Esophagus muscularis mucosa (tissue), 4 donors: ENCODE data around the gene FAM149B1. TPM values are rescaled to one million over a fixed set of nuclear protein-coding genes. Genes with fewer than 3 reads are reported as not detected.

Experiments used
- DNase-seq: peaks from one replicate; pipeline ENCODE4 v3.0.0-alpha.2; 2017; ENCODE audit errors: extremely low spot score
- H3K27ac ChIP-seq, 4 donors: fragments of 200-600 bp; sonication (generic); replicated peaks in 1 of 4; 1 replicate in 3 of 4; 2 replicates in 1 of 4; pipeline ENCODE4 v1.5.1; 2016 to 2019; ENCODE audit warnings: mild to moderate bottlenecking in 1 of 4
- H3K27me3 ChIP-seq, 4 donors: fragments of 200-600 bp; sonication (generic); one replicate each; pipeline versions ENCODE4 v1.5.1 to v1.6.0; 2016 to 2019
- H3K36me3 ChIP-seq, 4 donors: fragments of 200-600 bp; sonication (generic); one replicate each; pipeline ENCODE4 v1.5.1; 2016 to 2019
- H3K4me1 ChIP-seq, 4 donors: fragments of 200-600 bp; sonication (generic); one replicate each; pipeline ENCODE4 v1.5.1; 2016 to 2019
- H3K4me3 ChIP-seq, 4 donors: fragments of 200-600 bp; sonication (generic); 1 replicate in 2 of 4; 2 replicates in 2 of 4; pipeline ENCODE4 v1.5.1; 2016 to 2019; ENCODE audit warnings: mild to moderate bottlenecking in 4 of 4, moderate library complexity in 1 of 4
- H3K9me3 ChIP-seq, 4 donors: fragments of 200-600 bp; sonication (generic); 1 replicate in 3 of 4; 2 replicates in 1 of 4; pipeline ENCODE4 v1.5.1; 2016 to 2019
- CTCF ChIP-seq, 3 experiments: fragments of 200-600 bp in 2 of 3; fragments of 450-650 bp in 1 of 3; sonication (generic) in 2 of 3; IDR thresholded peaks; one replicate each; pipeline ENCODE4 v1.5.1; 2017 to 2019; ENCODE audit warnings: antibody characterized with exemption in 3 of 3, mild to moderate bottlenecking in 2 of 3, moderate library complexity in 1 of 3
- EP300 ChIP-seq: sonication (generic); formaldehyde crosslinking; IDR thresholded peaks from one replicate; pipeline ENCODE4 v1.6.1; 2017; ENCODE audit warnings: antibody characterized with exemption
- POLR2A ChIP-seq: fragments of 450-650 bp; IDR thresholded peaks from one replicate; pipeline ENCODE4 v1.6.1; 2017; ENCODE audit warnings: antibody characterized with exemption, moderate library complexity, mild to moderate bottlenecking, low read depth
- POLR2AphosphoS5 ChIP-seq, 2 donors: sonication (generic); formaldehyde crosslinking; IDR thresholded peaks; one replicate each; pipeline ENCODE4 v1.6.1; 2017; ENCODE audit warnings: antibody characterized with exemption in 2 of 2
- WGBS: methylation state at CpG from one replicate; pipeline ENCODE4 v1.1.5; 2018; 5-methylcytosine and 5-hydroxymethylcytosine counted together
- intact Hi-C: fragments of 100-400 bp; cut with DNase I; formaldehyde crosslinking; loops from one replicate; pipeline ENCODE4 v1.15.1; 2023
- total RNA-seq, 4 donors: library from RNA; depleted of rRNA; stranded (reverse); fragments of >200 nt; gene quantifications; one replicate each; pipeline versions ENCODE4 v1.1.0 to v1.2.1, GENCODE V29; 2016

FAM149B1 gene
- 10 to 100 TPM; 14.1 to 18.0 (median 14.9) TPM for total RNA-seq

GRCh38 chr10:73167783-73168464 is at the start of gene FAM149B1, which contains the start of gene ECD:
Gene FAM149B1 (plus strand): TSS chr10:73168119. CDS start chr10:73168340, 221 bp downstream.
Gene ECD (minus strand): TSS chr10:73168008. CDS start chr10:73163937, 4,071 bp downstream.
- WGBS, result under 1% methylated on average over 27 of the region's 49 CpGs
- DNase-seq, result peak; percentile 99
- intact Hi-C loops, result no loop called here
- H3K9me3 ChIP-seq, result no peaks in the 10 kb centered on the region
- H3K27ac ChIP-seq, result peak within 1 kb of the TSS; percentile 91 to 98 (median 94)
- TF ChIP-seq POLR2A, result peak; percentile 93
- TF ChIP-seq EP300, result no peak
- TF ChIP-seq POLR2AphosphoS5 (IDR thresholded peaks at IDR 0.05), result peak; percentile 99 to 100
- TF ChIP-seq CTCF (IDR thresholded peaks at IDR 0.05), result peak; percentile 11 to 54 (median 19)
- H3K4me1 ChIP-seq, result peaks cover 25 to 52% (median 47%) of the 10 kb centered on the region in 4 donors
- H3K36me3 ChIP-seq, result peaks cover 0 to 10% (median 8%) of the 10 kb centered on the region in 4 donors
- peak within 1 kb of the TSS; percentile 67 to 89 (median 80) for H3K4me3 ChIP-seq
- no peaks in the 10 kb centered on the region for H3K27me3 ChIP-seq

GRCh38 chr10:73119457-73119856 is 48.5 kb upstream of the FAM149B1 start:
- no peak for DNase-seq
- TF ChIP-seq POLR2AphosphoS5 (IDR thresholded peaks at IDR 0.05) (no peak), CTCF (IDR thresholded peaks at IDR 0.05) (no peak), EP300 (no peak), POLR2A (no peak)
- WGBS, result 92% methylated on average over 1 of the region's 1 CpG
- peaks cover 4 to 53% (median 32%) of the 10 kb centered on the region in 4 donors for H3K36me3 ChIP-seq
- no peak overlapping the region for H3K4me3 ChIP-seq
- H3K27me3 ChIP-seq, result no peaks in the 10 kb centered on the region
- no peak overlapping the region for H3K27ac ChIP-seq
- no peaks in the 10 kb centered on the region for H3K9me3 ChIP-seq
- peaks cover 3 to 15% (median 10%) of the 10 kb centered on the region in 4 donors for H3K4me1 ChIP-seq
- intact Hi-C loops, result no loop called here

GRCh38 chr10:73119952-73120351 is 48.0 kb upstream of the FAM149B1 start:
- H3K9me3 ChIP-seq, result no peaks in the 10 kb centered on the region
- peaks cover 4 to 55% (median 36%) of the 10 kb centered on the region in 4 donors for H3K36me3 ChIP-seq
- H3K27ac ChIP-seq, result no peak overlapping the region
- H3K27me3 ChIP-seq, result no peaks in the 10 kb centered on the region
- intact Hi-C loops, result no loop called here
- H3K4me3 ChIP-seq, result no peak overlapping the region
- H3K4me1 ChIP-seq, result peaks cover 3 to 15% (median 10%) of the 10 kb centered on the region in 4 donors
- TF ChIP-seq POLR2AphosphoS5 (IDR thresholded peaks at IDR 0.05), result no peak
- no peak for TF ChIP-seq EP300
- TF ChIP-seq CTCF (IDR thresholded peaks at IDR 0.05), result no peak
- TF ChIP-seq POLR2A, result no peak
- no peak for DNase-seq
- 88% methylated on average over 4 of the region's 4 CpGs for WGBS

- Histone ChIP-seq H3K27me3 (no peaks in the 10 kb centered on the region), H3K4me3 (no peak overlapping the region), H3K27ac (no peak overlapping the region), H3K4me1 (no peaks in the 10 kb centered on the region), H3K9me3 (no peaks in the 10 kb centered on the region), H3K36me3 (peaks cover 0 to 84% (median 80%) of the 10 kb centered on the region in 4 donors)
- WGBS, result 90% methylated on average over 2 of the region's 2 CpGs
- no peak for TF ChIP-seq POLR2A
- TF ChIP-seq POLR2AphosphoS5 (IDR thresholded peaks at IDR 0.05), result no peak
- TF ChIP-seq EP300, result no peak
- no peak for TF ChIP-seq CTCF (IDR thresholded peaks at IDR 0.05)
- intact Hi-C loops, result no loop called here
- DNase-seq, result no peak
Observed at GRCh38 chr10:73126343-73126742, 41.6 kb upstream of the FAM149B1 start.
